C4-2B (cell line): ENCODE results near the gene NID2.

Experiments
- H3K27ac ChIP-seq: fragments of 450-650 bp; 2 replicates; pipeline ENCODE4 v1.5.1; 2017
- CTCF ChIP-seq: fragments of 450-650 bp; conservative IDR thresholded peaks from 2 replicates; pipeline ENCODE4 v1.5.1; 2017; ENCODE audit warnings: mild to moderate bottlenecking
- ZFX ChIP-seq: fragments of 450-650 bp; IDR thresholded peaks from 2 replicates; pipeline ENCODE4 v1.6.1; 2017

The NID2 gene

GRCh38 chr14:52007637-52008036 is 61.2 kb downstream of the NID2 start:
- no peak overlapping the region for H3K27ac ChIP-seq
- TF ChIP-seq CTCF (no peak), ZFX (no peak)

DNA sequence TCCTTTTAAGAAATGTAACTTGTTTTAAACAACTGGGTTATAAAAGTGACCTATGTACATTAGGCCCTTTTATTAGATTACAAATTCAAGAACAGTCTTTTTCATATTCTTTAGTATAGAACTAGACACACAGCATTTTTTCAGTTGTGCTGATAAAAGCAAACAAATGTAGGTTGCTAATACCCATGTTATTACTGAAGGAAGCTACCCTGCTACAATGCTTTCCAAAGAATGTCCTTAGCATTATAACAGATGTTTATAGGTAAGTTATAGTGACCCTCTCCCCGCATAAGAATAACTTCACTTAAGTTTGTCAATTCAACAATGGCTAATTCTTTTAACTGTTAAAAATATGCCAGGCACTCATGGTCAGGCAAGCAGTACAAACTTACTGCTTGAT is 61.6 kb downstream of the NID2 start:
- H3K27ac ChIP-seq: no peak overlapping the region
- no peak for TF ChIP-seq CTCF
- TF ChIP-seq ZFX: no peak

DNA sequence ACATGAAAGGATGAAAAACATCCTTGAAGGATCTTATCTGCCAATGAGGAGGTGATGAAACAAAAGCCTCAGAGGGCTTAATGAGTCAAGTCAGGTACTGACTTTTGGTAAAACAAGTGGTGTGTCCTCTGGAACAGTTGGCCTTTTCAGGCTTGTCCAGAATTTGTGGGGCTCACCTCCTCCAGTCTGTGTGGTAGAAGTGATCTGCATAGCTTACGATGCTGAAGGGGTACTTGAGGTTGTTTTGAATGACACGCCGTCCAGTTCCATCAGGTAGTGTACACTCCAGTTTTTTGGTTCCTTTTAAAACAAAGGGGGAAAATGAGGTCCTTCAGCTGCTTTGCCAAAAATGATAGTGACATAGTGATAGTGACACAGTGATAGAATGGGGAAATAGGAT is 62.5 kb downstream of the NID2 start:
- no peak for TF ChIP-seq ZFX
- TF ChIP-seq CTCF: no peak
- no peak overlapping the region for H3K27ac ChIP-seq

- no peak for TF ChIP-seq ZFX
- TF ChIP-seq CTCF: no peak
- H3K27ac ChIP-seq: no peak overlapping the region; the same call in 1 of the 2 replicates
These were observed 63.2 kb downstream of the NID2 start for GRCh38 chr14:52005625-52006024.

- no peak overlapping the region for H3K27ac ChIP-seq
- no peak for TF ChIP-seq ZFX
- TF ChIP-seq CTCF: no peak
These were observed 65.5 kb downstream of the NID2 start for GRCh38 chr14:52003324-52003723.

DNA sequence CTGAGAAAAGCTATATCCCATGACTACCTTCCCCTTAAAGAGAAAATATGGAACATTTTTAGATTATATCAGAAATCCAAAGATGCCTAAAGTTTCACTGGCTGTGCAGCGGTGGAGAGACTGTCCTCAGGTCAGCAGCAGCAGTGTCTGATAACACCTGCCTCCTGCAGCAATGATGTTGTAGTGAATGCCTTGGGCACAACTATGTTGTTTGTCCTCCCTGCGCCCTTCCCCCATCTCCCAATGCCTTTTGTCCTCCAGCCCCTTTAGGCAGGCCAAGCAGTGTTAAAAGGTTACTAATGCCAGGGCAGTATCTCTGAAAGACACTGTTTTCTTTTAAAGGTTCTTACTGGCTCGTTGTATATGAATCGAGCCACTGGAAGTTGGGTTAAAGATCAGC is 66.3 kb downstream of the NID2 start:
- TF ChIP-seq CTCF: no peak
- no peak for TF ChIP-seq ZFX
- H3K27ac ChIP-seq: peak overlapping the region; percentile 59

DNA sequence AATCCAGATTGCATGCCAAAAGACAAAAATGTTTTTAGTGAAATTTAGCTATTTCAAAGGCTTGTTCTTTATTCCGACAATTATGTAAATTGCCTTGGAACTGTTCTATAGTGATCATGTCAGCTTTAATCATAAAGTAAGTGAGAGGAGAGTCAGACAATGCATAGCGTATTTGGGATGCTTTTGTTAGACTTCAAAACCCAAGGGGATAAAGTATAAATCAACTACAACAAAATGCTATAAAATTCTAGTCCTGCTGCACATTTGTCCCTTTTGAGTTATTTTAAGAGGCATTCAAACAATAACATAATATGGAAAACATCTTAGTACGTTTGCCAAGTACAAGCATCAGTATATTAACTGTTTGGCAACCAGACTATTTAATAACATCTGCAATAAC is 68.2 kb downstream of the NID2 start:
- no peak overlapping the region for H3K27ac ChIP-seq
- no peak for TF ChIP-seq ZFX

GRCh38 chr14:52000019-52000582 is 68.8 kb downstream of the NID2 start:
- TF ChIP-seq CTCF (no peak), ZFX (no peak)
- no peak overlapping the region for H3K27ac ChIP-seq
